GM18517 (cell line): ENCODE measurements around the gene MFSD11.
"Not testable (repeated sequence)": the region's sequence is repeated elsewhere in the genome, so short reads cannot be mapped to it uniquely, and the experiment has no call there.

Experiments
- ATAC-seq: cut with Tn5 transposase; IDR thresholded peaks from one replicate; pipeline ENCODE4 v1.9.1; 2021; ENCODE audit warnings: mild to moderate bottlenecking, moderate library complexity; ENCODE audit not compliant: unreplicated experiment

MFSD11 gene

GRCh38 chr17:76725580-76726230 is 12.2 kb upstream of the MFSD11 start:
- ATAC-seq, result peak; percentile 7

GRCh38 chr17:76726231-76726775 is 11.6 kb upstream of the MFSD11 start, which contains the start of gene JMJD6:
Gene JMJD6 (minus strand): TSS chr17:76726606. CDS start chr17:76726475, 131 bp downstream.
- ATAC-seq, result peak; percentile 67

- ATAC-seq, result peak; percentile 60
Measured at GRCh38 chr17:76726776-76727718, 10.9 kb upstream of the MFSD11 start, which contains the start of gene METTL23. Gene METTL23 (plus strand): TSS chr17:76726839. CDS start chr17:76729711, 2,872 bp downstream.

- no peak for ATAC-seq
Measured at GRCh38 chr17:76727745-76728456, 10.0 kb upstream of the MFSD11 start.

DNA sequence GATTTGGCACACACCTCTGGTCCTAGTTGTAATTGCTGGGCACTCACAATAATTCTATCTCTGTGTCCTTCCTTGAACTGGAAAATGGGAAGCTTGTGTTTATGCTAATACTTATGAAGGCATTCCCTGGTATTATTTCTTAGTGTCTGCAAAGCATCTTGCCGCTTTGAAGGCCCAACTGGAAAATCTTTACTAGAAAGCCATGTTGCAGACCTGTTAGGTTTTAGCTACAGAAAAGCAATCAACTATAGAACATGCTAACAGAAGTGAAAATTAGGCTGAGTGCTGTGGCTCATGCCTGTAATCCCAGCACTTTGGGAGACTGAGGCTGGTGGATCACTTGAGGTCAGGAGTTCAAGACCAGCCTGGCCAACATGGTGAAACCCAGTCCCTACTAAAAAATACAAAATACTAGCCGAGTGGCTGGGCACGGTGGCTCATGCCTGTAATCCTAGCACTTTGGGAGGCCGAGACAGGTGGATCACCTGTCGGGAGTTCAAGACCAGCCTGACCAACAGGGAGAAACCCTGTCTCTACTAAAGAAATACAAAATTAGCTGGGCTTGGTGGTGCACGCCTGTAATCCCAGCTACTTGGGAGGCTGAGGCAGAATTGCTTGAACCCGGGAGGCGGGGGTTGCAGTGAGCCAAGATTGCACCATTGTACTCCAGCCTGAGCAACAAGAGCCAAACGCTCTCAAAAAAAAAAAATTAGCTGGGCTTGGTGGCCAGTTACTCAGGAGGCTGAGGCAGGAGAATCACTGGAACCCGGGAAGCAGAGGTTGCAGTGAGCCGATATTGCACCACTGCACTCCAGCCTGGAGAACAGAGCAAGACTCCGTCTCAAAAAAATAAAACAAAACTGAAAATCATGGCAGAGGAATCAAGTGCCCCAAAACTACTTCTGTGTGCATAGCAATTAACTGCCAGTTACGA is 5.9 kb upstream of the MFSD11 start:
- not testable (repeated sequence) for ATAC-seq

DNA sequence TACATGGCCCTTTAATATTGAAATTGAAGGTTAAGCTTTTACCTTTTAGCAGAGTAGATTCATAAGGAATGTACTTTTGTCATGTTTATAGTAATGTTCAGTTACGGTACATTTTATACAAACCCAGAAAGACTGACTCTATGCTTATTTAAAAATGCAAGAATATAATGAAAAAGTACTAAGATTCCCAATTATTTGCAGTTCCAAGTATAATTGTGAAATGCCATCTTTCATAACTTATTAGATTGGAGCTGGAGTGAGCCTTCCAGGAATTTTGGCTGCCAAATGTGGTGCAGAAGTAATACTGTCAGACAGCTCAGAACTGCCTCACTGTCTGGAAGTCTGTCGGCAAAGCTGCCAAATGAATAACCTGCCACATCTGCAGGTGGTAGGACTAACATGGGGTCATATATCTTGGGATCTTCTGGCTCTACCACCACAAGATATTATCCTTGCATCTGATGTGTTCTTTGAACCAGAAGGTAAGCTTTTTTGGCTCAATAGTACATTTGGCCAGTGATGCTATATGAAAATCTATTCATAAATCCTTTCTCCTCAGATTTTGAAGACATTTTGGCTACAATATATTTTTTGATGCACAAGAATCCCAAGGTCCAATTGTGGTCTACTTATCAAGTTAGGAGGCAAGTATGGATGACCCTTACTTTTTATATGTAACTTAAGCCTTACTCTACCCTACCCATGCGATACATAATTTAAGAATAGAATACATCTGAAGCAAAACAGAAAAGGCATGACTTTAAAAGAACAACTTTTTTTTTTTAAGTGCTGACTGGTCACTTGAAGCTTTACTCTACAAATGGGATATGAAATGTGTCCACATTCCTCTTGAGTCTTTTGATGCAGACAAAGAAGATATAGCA is 4.9 kb upstream of the MFSD11 start:
- no peak for ATAC-seq

DNA sequence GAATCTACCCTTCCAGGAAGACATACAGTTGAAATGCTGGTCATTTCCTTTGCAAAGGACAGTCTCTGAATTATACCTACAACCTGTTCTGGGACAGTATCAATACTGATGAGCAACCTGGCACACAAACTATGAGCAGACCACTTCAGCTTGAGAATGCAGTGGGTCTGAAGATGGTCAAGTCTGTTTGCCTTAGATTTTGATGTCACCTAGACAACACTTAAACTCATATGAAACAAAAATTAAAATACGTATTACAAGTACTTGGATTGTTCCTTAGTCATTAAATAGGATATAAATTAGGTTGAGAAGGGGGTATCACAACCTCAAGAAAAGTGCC is 4.3 kb upstream of the MFSD11 start:
- ATAC-seq, result no peak

GRCh38 chr17:76734080-76734840 is 3.7 kb upstream of the MFSD11 start:
- ATAC-seq, result no peak

- ATAC-seq, result no peak
Measured at GRCh38 chr17:76735006-76735405, 2.9 kb upstream of the MFSD11 start.

GRCh38 chr17:76735586-76736348 is 2.2 kb upstream of the MFSD11 start:
- no peak for ATAC-seq

GRCh38 chr17:76736349-76737081 is 1.4 kb upstream of the MFSD11 start:
- ATAC-seq, result no peak

DNA sequence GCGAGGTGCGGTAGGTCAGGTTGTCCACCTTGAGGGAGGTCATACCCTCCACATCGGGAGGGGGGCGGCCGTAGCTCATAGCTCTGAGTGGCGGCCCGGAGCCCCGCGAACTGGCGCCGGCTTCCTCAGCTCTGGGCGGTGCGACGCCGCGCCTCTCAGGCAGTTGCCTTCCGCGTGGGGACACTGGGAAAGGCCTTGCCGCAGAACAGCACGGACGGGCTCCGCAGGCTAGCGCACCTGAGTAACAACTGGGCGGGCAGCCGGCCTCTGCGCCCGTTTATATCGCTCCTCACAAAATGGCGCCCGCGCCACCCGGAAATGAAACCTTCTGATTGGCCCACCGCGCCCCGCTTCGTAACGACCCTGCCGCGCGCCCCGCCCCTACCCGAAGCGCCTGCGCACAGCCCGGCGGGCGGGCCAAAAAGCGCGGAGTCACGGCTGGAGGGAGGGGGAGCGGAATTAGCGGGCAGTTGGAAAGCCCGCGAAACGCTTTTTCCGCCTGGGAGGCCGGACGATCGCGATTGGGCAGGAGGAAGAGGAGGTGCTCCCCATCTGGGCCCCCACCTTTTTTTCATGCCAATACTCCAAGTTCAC is 740 bp upstream of the MFSD11 start, which contains the start of gene SRSF2:
SRSF2 (minus strand) TSS at position 250 of the 594 bp plus-strand sequence; CDS start at position 79, 171 bp downstream.
- peak; percentile 66 for ATAC-seq

DNA sequence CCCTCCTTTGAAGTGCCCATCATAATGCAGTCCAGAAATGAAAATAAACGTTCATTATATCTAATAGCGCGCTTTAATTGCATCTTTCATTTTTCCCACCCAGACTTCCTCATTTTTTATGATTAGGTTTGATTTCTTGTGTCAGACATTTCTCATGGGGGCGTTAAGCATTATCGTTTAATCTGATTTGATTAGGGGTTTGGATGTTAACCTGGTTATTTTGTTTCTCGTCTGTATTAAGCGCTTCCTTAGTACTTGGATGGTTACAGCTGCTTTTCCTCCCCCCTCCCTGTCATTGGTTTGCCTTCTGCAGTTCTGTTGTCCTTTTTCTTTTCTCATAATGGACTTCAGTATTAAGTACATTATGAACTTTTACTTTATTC is 540 bp downstream of the MFSD11 start:
- ATAC-seq, result no peak

- not testable (repeated sequence) for ATAC-seq
Measured at GRCh38 chr17:76739568-76740115, 1.7 kb downstream of the MFSD11 start.

DNA sequence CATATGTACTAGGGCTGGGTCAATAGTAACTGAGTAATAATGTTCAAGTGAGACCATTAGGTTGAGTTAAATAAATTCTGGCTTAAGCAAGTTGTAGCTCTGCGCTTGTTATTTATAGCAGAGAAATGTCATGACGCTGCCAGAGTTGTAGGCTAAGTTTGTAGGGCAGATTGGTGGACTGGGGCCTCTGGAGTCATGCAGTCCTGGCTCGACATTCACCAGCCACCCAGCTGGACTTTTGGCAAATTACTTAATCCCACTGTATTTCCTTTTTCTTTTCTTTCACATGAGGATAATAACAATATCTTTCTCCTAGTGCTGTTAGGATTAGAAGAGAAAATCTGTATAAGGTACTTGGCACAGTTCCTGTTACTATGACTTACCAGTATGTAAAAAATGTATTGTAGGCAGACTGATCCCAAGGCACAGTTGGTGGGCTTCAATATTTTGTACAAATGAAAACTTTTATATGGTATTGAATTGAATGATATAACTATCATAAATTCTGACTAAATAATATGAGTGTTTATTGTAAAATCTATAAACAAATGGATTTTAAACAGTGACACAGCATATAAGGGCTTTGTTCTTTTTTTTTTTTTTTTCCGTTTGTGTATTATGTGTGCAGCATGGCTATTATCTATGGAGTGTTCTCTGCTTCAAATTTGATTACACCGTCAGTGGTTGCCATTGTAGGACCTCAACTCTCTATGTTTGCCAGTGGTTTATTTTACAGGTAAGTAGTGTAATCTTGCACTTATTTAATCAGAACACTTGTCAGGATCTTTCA is 2.6 kb downstream of the MFSD11 start:
- ATAC-seq, result no peak
